ENCODE data around the gene SBF2.
A peak's percentile ranks its signal among the peaks of the same experiment; 100 is the strongest.

Gene SBF2

GRCh38 chr11:10122326-10123197 is 171.5 kb downstream of the SBF2 start:
- no peak for DNase-seq (ENCODE audit: low read depth)

GRCh38 chr11:10118865-10119264 is 175.2 kb downstream of the SBF2 start:
- no peak for DNase-seq (ENCODE audit: low read depth)
- TF ChIP-seq CTCF (IDR thresholded peaks at IDR 0.05; ENCODE audit: control insufficient read depth, insufficient read depth, low read depth, low read length, missing control alignments), result no peak
- no peak overlapping the region for H3K4me3 ChIP-seq (ENCODE audit: control insufficient read depth, low read depth, low read length)

More at GRCh38 chr11:10122326-10123197, 171.5 kb downstream of the SBF2 start:
- TF ChIP-seq CTCF (IDR thresholded peaks at IDR 0.05; ENCODE audit: control insufficient read depth, insufficient read depth, low read depth, low read length, missing control alignments), result no peak
- H3K4me3 ChIP-seq (ENCODE audit: control insufficient read depth, low read depth, low read length), result no peak overlapping the region

GRCh38 chr11:10117709-10118351 is 176.2 kb downstream of the SBF2 start:
- peak; percentile 64 for DNase-seq (ENCODE audit: low read depth)
- no peak overlapping the region for H3K4me3 ChIP-seq (ENCODE audit: control insufficient read depth, low read depth, low read length)
- no peak for TF ChIP-seq CTCF (IDR thresholded peaks at IDR 0.05; ENCODE audit: control insufficient read depth, insufficient read depth, low read depth, low read length, missing control alignments)

GRCh38 chr11:10116588-10116987 is 177.4 kb downstream of the SBF2 start:
- no peak for DNase-seq (ENCODE audit: low read depth)
- H3K4me3 ChIP-seq (ENCODE audit: control insufficient read depth, low read depth, low read length), result no peak overlapping the region
- no peak for TF ChIP-seq CTCF (IDR thresholded peaks at IDR 0.05; ENCODE audit: control insufficient read depth, insufficient read depth, low read depth, low read length, missing control alignments)

GRCh38 chr11:10114593-10115404 is 179.2 kb downstream of the SBF2 start:
- DNase-seq (ENCODE audit: low read depth), result no peak
- TF ChIP-seq CTCF (IDR thresholded peaks at IDR 0.05; ENCODE audit: control insufficient read depth, insufficient read depth, low read depth, low read length, missing control alignments), result no peak
- no peak overlapping the region for H3K4me3 ChIP-seq (ENCODE audit: control insufficient read depth, low read depth, low read length)

GRCh38 chr11:10113852-10114251 is 180.2 kb downstream of the SBF2 start:
- no peak for TF ChIP-seq CTCF (IDR thresholded peaks at IDR 0.05; ENCODE audit: control insufficient read depth, insufficient read depth, low read depth, low read length, missing control alignments)

More at GRCh38 chr11:10113852-10114251, 180.2 kb downstream of the SBF2 start:
- no peak for DNase-seq (ENCODE audit: low read depth)
- H3K4me3 ChIP-seq (ENCODE audit: control insufficient read depth, low read depth, low read length), result no peak overlapping the region

Measured in AG09309 (cell line).